Glutamatergic neuron (in vitro differentiated cells): Measurements from ENCODE around the gene HTRA3. TPM values are rescaled to one million over a fixed set of nuclear protein-coding genes. Genes with fewer than 3 reads are reported as not detected.

Source experiments
- DNase-seq: peaks from one replicate; pipeline ENCODE4 v3.0.0; 2022
- H3K27ac Mint-ChIP-seq: one replicate; pipeline ENCODE4 v1.8.0; 2020; ENCODE audit warnings: mild to moderate bottlenecking, mixed read lengths, inconsistent platforms; ENCODE audit not compliant: unreplicated experiment
- H3K27me3 Mint-ChIP-seq: one replicate; pipeline ENCODE4 v1.8.0; 2020; ENCODE audit warnings: mild to moderate bottlenecking, moderate library complexity, mixed read lengths, inconsistent platforms; ENCODE audit not compliant: unreplicated experiment
- H3K36me3 Mint-ChIP-seq: one replicate; pipeline ENCODE4 v1.8.0; 2020; ENCODE audit warnings: mild to moderate bottlenecking, mixed read lengths, inconsistent platforms; ENCODE audit not compliant: unreplicated experiment
- H3K4me1 Mint-ChIP-seq: one replicate; pipeline ENCODE4 v1.8.0; 2020; ENCODE audit warnings: mild to moderate bottlenecking, low read depth, mixed read lengths, inconsistent platforms; ENCODE audit not compliant: unreplicated experiment
- H3K4me3 Mint-ChIP-seq: one replicate; pipeline ENCODE4 v1.8.0; 2020; ENCODE audit warnings: mild to moderate bottlenecking, mixed read lengths, inconsistent platforms; ENCODE audit not compliant: unreplicated experiment
- H3K9me3 Mint-ChIP-seq: one replicate; pipeline ENCODE4 v1.8.0; 2020; ENCODE audit warnings: mild to moderate bottlenecking, moderate library complexity, mixed read lengths, inconsistent platforms; ENCODE audit not compliant: unreplicated experiment
- CTCF ChIP-seq: fragments of 200-600 bp; sonication (generic); IDR thresholded peaks from one replicate; pipeline ENCODE4 v1.5.0; 2021; ENCODE audit not compliant: partially characterized antibody, unreplicated experiment
- total RNA-seq: library from RNA; stranded (reverse); fragmentation: NEBNext Ultra II Directional; extraction: Animal tissue kit (Norgen Biotek cat#: 25700); gene quantifications from one replicate; pipeline ENCODE4 v1.2.1, GENCODE V29; 2021; ENCODE audit not compliant: unreplicated experiment

The HTRA3 gene
- total RNA-seq, 1 donor from 2014 or later = 0.64 TPM

DNA sequence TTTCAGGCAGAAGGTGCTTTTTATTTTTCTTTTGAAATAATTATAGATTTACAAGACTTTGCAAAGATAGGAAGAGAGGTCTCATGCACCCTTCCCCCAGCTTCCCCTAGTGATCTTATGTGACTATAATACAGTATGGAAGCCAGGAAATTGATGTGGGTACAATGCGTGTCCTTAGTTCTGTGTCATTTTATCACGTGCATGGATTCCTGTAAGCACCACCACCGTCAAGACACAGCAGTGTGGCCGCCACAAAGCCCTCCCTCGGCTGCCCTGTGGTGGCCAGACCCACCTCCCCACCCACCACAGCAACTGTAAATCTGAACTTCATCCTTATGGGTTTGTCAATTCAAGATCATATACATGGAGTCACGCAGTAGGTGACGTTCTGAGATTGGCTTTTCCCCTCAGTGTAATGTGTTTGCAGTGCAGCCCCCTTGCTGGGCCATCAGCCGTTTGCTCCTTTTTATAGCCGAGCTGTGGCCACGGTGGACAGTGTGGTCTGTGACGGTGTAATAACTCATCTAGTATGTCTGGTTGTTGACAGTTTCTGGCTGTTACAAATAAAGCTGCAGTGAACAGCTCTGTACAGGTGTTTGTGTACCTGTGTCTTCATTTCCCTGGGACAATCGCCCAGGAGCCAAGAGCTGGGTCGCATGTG lies 10.9 kb upstream of the HTRA3 start:
- H3K27me3 Mint-ChIP-seq = peaks cover 4% of the 10 kb centered on the region
- H3K9me3 Mint-ChIP-seq = peaks cover 6% of the 10 kb centered on the region
- H3K4me3 Mint-ChIP-seq = no peak overlapping the region
- TF ChIP-seq CTCF = no peak
- no peak overlapping the region for H3K27ac Mint-ChIP-seq
- DNase-seq = no peak
- peaks cover 4% of the 10 kb centered on the region for H3K36me3 Mint-ChIP-seq
- H3K4me1 Mint-ChIP-seq = peaks cover 3% of the 10 kb centered on the region

DNA sequence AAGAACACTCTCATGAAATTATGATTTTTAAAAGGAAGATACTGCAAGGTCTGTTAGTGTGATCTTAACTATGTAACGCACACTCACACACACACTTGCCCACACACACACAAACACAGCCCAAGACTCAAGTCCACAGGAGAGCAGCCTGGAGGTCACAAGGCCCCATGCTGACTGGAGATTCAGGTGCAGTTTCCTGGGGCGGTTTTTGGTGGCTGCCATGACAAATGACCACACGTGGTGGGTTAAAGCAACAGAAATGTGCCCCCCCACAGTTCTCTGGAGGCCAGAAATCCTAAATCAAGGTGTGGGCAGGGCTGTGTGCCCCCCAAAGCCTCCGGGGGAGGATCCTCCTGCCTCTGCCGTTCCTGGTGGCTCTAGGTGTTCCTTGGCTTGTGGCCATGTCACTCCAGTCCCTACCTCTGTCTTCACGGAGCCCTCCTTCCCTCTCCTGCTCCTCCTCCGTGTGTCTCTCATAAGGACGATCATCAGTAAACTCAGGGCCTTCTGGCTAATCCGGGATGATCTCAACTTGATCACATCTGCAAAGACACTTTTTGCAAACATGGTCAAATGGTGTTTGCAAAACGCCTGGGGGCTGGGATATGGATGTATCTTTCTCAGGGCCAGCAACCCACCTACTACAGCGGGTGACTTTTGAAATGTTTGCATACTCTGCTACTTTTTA lies 9.7 kb upstream of the HTRA3 start:
- Mint-ChIP-seq H3K4me3 (no peak overlapping the region), H3K27me3 (peaks cover 9% of the 10 kb centered on the region), H3K9me3 (peaks cover 4% of the 10 kb centered on the region), H3K27ac (peak overlapping the region; percentile 20), H3K4me1 (peaks cover 7% of the 10 kb centered on the region), H3K36me3 (no peaks in the 10 kb centered on the region)
- no peak for DNase-seq
- no peak for TF ChIP-seq CTCF

- Mint-ChIP-seq H3K36me3 (no peaks in the 10 kb centered on the region), H3K4me3 (no peak overlapping the region), H3K27me3 (peaks cover 9% of the 10 kb centered on the region), H3K9me3 (peaks cover 4% of the 10 kb centered on the region), H3K4me1 (peaks cover 7% of the 10 kb centered on the region), H3K27ac (no peak overlapping the region)
- DNase-seq = no peak
- TF ChIP-seq CTCF = no peak
Measured at GRCh38 chr4:8260656-8261111, 8.9 kb upstream of the HTRA3 start.

DNA sequence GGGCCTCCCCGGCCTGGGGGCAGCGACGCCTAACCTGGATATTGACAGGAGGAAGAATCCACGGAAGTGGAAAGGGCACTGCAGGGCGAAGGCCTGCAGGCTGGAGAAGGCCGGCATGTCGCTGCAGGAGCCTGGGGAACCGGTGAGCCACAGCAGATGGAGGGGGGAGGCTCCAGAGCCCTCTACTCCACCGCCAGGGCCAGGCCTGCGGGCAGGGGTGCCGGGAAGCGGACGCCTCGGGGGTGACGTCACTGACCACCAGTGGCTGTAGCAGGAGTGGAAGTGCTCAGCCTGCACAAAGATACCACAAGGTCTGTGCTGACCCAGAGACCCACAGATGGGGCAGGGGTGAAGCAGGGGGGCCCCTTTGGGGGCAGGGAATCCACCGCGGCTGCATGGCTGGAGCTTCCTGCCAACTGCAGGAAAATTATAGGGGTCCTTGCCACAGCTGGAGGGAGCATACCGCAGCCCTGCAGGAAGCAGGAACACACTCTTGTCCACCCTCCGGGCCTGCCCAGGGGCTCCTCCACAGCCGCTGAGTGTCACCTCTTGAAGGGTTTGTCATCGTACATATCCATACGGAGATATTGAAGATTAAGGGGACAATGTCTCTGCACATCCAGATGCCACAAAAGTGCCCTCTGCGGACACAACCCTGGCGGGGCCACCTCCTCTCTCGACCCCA lies 7.6 kb upstream of the HTRA3 start:
- Mint-ChIP-seq H3K4me3 (no peak overlapping the region), H3K4me1 (peaks cover 7% of the 10 kb centered on the region), H3K27me3 (peaks cover 9% of the 10 kb centered on the region), H3K27ac (no peak overlapping the region), H3K9me3 (peaks cover 5% of the 10 kb centered on the region), H3K36me3 (no peaks in the 10 kb centered on the region)
- no peak for DNase-seq
- no peak for TF ChIP-seq CTCF
